Measurements from ENCODE around the gene INO80E.
A peak's percentile ranks its signal among the peaks of the same experiment; 100 is the strongest.
"Not testable (repeated sequence)": the region's sequence is repeated elsewhere in the genome, so short reads cannot be mapped to it uniquely, and the experiment has no call there.

INO80E gene

GRCh38 chr16:29995911-29996765 is at the start of gene INO80E:
TSS of gene INO80E (plus strand) at chr16:29996241. CDS start at chr16:29996311, 70 bp downstream.
- peak; percentile 86 for DNase-seq

- no peak for DNase-seq
Measured at GRCh38 chr16:29947897-29948296, 48.1 kb upstream of the INO80E start.

GRCh38 chr16:29950806-29951461 is 45.1 kb upstream of the INO80E start:
- no peak for DNase-seq

GRCh38 chr16:29951625-29952365 is 44.2 kb upstream of the INO80E start:
- DNase-seq: no peak

GRCh38 chr16:29958756-29959155 is 37.3 kb upstream of the INO80E start:
- DNase-seq: no peak

GRCh38 chr16:29959293-29959692 is 36.7 kb upstream of the INO80E start:
- no peak for DNase-seq

GRCh38 chr16:29959821-29960220 is 36.2 kb upstream of the INO80E start:
- not testable (repeated sequence) for DNase-seq

GRCh38 chr16:29961127-29961478 is 34.9 kb upstream of the INO80E start:
- DNase-seq: no peak

- peak; percentile 66 for DNase-seq
Measured at GRCh38 chr16:29961479-29962343, 34.3 kb upstream of the INO80E start, which contains the start of gene TMEM219. TSS of gene TMEM219 (plus strand) at chr16:29962079. CDS start at chr16:29963144, 1,065 bp downstream.

- no peak for DNase-seq
Measured at GRCh38 chr16:29962344-29962994, 33.6 kb upstream of the INO80E start.

GRCh38 chr16:29963021-29963743 is 32.9 kb upstream of the INO80E start:
- no peak for DNase-seq

- no peak for DNase-seq
Measured at GRCh38 chr16:29968205-29968604, 27.8 kb upstream of the INO80E start.

GRCh38 chr16:29971304-29971703 is 24.7 kb upstream of the INO80E start:
- DNase-seq: no peak

GRCh38 chr16:29972500-29972899 is 23.5 kb upstream of the INO80E start:
- DNase-seq: no peak

- no peak for DNase-seq
Measured at GRCh38 chr16:29972992-29973383, 23.1 kb upstream of the INO80E start.

- DNase-seq: peak; percentile 97
Measured at GRCh38 chr16:29973384-29974246, 22.4 kb upstream of the INO80E start, which contains the start of gene TAOK2. TSS of gene TAOK2 (plus strand) at chr16:29973868. CDS start at chr16:29977773, 3,905 bp downstream.

GRCh38 chr16:29974291-29975133 is 21.5 kb upstream of the INO80E start:
- no peak for DNase-seq

- DNase-seq: no peak
Measured at GRCh38 chr16:29975134-29975538, 20.9 kb upstream of the INO80E start.
